ENCODE results near the gene ADH4. TPM values are rescaled to one million over a fixed set of nuclear protein-coding genes. Genes with fewer than 3 reads are reported as not detected.

The ADH4 gene
- total RNA-seq, 1 experiment from 2014 or later: not detected

DNA sequence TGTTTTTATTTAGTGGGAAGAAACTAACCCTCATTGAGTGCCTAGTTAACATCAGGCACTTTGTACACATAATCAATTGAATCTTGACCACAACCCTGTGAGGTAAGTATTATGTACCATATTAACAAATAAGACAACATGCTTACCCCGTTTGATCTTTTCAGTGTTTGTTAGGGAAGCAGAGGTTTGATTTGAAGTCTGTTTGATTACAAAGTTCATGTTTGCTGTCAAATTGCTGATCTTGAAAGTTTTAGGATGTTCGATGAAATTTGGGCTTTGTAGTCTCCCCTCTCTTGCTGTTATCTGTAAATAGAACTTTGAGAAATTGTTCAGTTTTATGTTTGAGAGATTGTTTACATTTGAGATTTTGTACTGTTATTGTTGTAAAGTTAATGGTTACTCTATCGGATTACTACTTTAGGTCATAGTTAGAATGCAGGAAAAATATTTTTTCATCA lies 13.4 kb upstream of the ADH4 start:
- intact Hi-C loops (cut with micrococcal nuclease; ENCODE audit: unreplicated experiment): no loop called here
- DNase-seq: no peak
- H3K27me3 Mint-ChIP-seq (ENCODE audit: unreplicated experiment): no peaks in the 10 kb centered on the region
- no TSS peak for BruUV-seq (replicated peaks)
- H3K4me1 Mint-ChIP-seq (ENCODE audit: low read depth, unreplicated experiment): peaks cover 18% of the 10 kb centered on the region
- CTCF ChIA-PET: interaction anchor here (0.8 to 1.1 kb wide), 2 partner anchors 9 to 727 kb away, joined by 3 read pairs; no protein-coding TSS in a partner anchor
- H3K4me3 Mint-ChIP-seq (ENCODE audit: low read depth, unreplicated experiment): no peak overlapping the region
- no peaks in the 10 kb centered on the region for H3K9me3 Mint-ChIP-seq (ENCODE audit: low read depth, unreplicated experiment)
- H3K27ac Mint-ChIP-seq (ENCODE audit: unreplicated experiment): no peak overlapping the region
- H3K36me3 Mint-ChIP-seq (ENCODE audit: insufficient read depth, unreplicated experiment): no peaks in the 10 kb centered on the region
- TF ChIP-seq, protein P1, sequence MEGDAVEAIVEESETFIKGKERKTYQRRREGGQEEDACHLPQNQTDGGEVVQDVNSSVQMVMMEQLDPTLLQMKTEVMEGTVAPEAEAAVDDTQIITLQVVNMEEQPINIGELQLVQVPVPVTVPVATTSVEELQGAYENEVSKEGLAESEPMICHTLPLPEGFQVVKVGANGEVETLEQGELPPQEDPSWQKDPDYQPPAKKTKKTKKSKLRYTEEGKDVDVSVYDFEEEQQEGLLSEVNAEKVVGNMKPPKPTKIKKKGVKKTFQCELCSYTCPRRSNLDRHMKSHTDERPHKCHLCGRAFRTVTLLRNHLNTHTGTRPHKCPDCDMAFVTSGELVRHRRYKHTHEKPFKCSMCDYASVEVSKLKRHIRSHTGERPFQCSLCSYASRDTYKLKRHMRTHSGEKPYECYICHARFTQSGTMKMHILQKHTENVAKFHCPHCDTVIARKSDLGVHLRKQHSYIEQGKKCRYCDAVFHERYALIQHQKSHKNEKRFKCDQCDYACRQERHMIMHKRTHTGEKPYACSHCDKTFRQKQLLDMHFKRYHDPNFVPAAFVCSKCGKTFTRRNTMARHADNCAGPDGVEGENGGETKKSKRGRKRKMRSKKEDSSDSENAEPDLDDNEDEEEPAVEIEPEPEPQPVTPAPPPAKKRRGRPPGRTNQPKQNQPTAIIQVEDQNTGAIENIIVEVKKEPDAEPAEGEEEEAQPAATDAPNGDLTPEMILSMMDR (IDR thresholded peaks at IDR 0.05; ENCODE audit: unreplicated experiment): no peak

DNA sequence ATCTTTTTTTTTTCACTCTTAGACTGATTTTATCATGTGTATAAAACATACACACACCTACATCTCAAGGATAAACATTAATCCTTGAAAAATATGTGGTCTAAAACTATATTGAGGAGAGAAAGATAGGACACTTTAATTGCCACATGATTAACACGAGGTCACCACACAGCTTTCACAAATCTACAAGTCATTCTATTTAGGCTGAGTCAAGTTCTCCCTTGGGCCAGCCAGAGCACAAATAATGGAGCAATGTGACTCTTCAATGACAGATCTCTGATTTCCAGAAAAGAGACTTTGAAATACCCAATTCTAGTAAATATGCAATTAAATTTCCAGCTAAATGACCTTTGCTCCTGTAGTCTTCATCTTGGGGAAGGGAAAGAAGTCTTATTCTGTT lies 12.9 kb upstream of the ADH4 start:
- CTCF ChIA-PET: interaction anchor here (0.7 to 1.1 kb wide), 3 partner anchors 9 to 728 kb away, joined by 3 read pairs; no protein-coding TSS in a partner anchor
- no TSS peak for BruUV-seq (replicated peaks)
- Mint-ChIP-seq H3K36me3 (ENCODE audit: insufficient read depth, unreplicated experiment) (no peaks in the 10 kb centered on the region), H3K4me3 (ENCODE audit: low read depth, unreplicated experiment) (no peak overlapping the region), H3K27me3 (ENCODE audit: unreplicated experiment) (no peaks in the 10 kb centered on the region), H3K9me3 (ENCODE audit: low read depth, unreplicated experiment) (no peaks in the 10 kb centered on the region), H3K4me1 (ENCODE audit: low read depth, unreplicated experiment) (peaks cover 18% of the 10 kb centered on the region), H3K27ac (ENCODE audit: unreplicated experiment) (no peak overlapping the region)
- TF ChIP-seq, protein P1 (IDR thresholded peaks at IDR 0.05; ENCODE audit: unreplicated experiment): no peak
- no peak for DNase-seq
- intact Hi-C loops (cut with micrococcal nuclease; ENCODE audit: unreplicated experiment): no loop called here

DNA sequence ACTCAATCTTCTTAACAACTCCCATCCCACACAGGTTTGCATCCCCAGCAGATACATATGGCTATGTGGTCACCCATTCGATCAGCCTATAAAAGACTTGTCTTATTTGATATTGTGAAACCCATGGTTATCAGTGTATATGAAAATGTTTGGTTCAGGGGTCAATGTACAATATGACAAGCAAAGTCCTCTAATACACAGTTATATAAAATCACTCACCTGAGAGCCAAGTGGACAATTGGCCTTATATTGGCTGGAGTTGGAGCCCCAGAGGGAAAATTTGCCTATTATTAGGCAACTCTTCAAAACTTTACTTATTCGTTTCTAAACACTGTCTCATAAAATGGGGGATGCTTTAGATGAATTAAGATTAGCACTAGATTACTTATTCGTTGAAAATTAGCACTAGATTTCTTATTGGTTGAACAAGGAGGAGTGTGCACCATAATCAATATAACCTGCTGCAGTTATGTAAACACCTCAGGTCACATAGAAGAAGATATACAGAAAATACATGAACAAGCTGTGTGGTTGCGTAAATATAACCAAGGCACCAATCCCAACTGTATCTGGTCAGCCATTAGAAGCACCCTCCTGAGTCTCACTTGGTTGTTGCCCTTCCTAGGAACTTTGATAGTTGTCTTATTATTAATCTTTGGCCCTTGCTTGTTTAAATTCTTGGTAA lies 10.7 kb upstream of the ADH4 start:
- Mint-ChIP-seq H3K9me3 (ENCODE audit: low read depth, unreplicated experiment) (peaks cover 6% of the 10 kb centered on the region), H3K36me3 (ENCODE audit: insufficient read depth, unreplicated experiment) (no peaks in the 10 kb centered on the region), H3K4me1 (ENCODE audit: low read depth, unreplicated experiment) (peaks cover 18% of the 10 kb centered on the region), H3K4me3 (ENCODE audit: low read depth, unreplicated experiment) (no peak overlapping the region), H3K27me3 (ENCODE audit: unreplicated experiment) (no peaks in the 10 kb centered on the region), H3K27ac (ENCODE audit: unreplicated experiment) (no peak overlapping the region)
- CTCF ChIA-PET: no interaction called here
- TF ChIP-seq, protein P1 (IDR thresholded peaks at IDR 0.05; ENCODE audit: unreplicated experiment): no peak
- intact Hi-C loops (cut with micrococcal nuclease; ENCODE audit: unreplicated experiment): no loop called here
- BruUV-seq (replicated peaks): no TSS peak
- no peak for DNase-seq

DNA sequence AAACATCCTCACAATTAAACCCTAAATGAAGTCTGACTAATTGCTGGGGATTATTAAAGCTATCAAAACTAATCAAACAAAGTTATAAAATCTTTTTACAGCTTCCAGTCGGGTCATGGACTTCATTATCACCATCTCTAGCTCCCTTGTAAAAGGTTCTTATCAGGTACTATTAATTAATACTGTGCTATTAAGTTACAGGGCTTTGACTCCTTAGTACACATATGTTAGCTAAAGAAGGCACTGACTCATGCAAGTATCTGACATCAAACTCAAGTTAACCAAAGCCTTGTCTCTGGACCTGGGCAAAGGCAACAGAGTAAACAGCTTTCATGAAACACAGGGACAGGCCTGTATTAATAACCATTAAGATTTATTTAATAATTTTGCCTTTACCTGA lies 7.9 kb upstream of the ADH4 start:
- intact Hi-C loops (cut with micrococcal nuclease; ENCODE audit: unreplicated experiment): no loop called here
- CTCF ChIA-PET: no interaction called here

More for the DNA sequence above, 7.9 kb upstream of the ADH4 start:
- no peak for DNase-seq
- Mint-ChIP-seq H3K27me3 (ENCODE audit: unreplicated experiment) (no peaks in the 10 kb centered on the region), H3K9me3 (ENCODE audit: low read depth, unreplicated experiment) (peaks cover 6% of the 10 kb centered on the region), H3K36me3 (ENCODE audit: insufficient read depth, unreplicated experiment) (no peaks in the 10 kb centered on the region), H3K27ac (ENCODE audit: unreplicated experiment) (no peak overlapping the region), H3K4me1 (ENCODE audit: low read depth, unreplicated experiment) (peaks cover 7% of the 10 kb centered on the region), H3K4me3 (ENCODE audit: low read depth, unreplicated experiment) (no peak overlapping the region)
- no TSS peak for BruUV-seq (replicated peaks)
- TF ChIP-seq, protein P1 (IDR thresholded peaks at IDR 0.05; ENCODE audit: unreplicated experiment): no peak

Measured in Calu3 (cell line).